HL-60/S4 (cell line): ENCODE results near the gene DLGAP1.

Experiments used
- in situ Hi-C: fragments of 300-500 bp; cut with MboI; formaldehyde crosslinking; loops from 2 replicates; pipeline ENCODE4 v1.14.3; 2022; ENCODE audit warnings: low sequenced_read_pairs

DLGAP1 gene

GRCh38 chr18:3760741-3761140, 694.4 kb downstream of the DLGAP1 start:
- in situ Hi-C loops = no loop called here

DNA sequence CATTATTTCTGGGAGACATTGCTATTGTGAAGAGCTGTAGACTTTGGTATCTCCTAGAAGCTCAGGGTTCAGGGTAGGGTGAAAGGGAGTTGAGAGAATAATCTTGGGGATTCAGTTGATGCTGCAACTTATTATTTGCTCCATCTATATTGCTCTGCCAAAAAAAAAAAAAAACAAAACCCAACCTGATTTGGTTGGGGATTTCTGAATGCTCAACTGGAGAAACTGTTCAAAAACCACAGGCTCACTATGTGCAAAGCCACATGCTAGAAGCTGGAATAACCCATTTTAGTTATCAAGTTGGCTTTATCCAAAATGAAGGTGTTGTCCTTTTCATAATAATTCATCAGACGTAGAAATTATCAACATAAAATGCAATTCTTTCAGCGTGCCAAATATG, 696.0 kb downstream of the DLGAP1 start:
- in situ Hi-C loops = no loop called here

- in situ Hi-C loops = no loop called here
Measured at GRCh38 chr18:3758531-3758930, 696.6 kb downstream of the DLGAP1 start.

DNA sequence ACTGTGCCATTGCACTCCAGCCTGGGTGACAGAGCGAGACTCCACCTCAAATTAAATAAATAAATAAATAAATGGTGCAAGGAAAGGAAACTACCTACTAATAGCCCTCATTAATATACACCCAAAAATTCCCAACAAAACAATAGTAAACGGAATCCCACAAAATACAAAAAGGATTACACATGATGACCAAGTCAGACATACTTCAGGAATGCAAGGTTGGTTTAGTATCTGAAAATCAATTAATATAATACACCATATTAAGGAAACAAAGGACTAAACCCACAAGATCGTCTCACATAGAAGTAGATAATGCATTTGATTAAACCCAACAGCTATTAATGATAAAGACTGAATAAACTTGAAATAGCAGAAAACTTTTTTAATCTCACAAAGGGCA, 697.7 kb downstream of the DLGAP1 start:
- in situ Hi-C loops = no loop called here

DNA sequence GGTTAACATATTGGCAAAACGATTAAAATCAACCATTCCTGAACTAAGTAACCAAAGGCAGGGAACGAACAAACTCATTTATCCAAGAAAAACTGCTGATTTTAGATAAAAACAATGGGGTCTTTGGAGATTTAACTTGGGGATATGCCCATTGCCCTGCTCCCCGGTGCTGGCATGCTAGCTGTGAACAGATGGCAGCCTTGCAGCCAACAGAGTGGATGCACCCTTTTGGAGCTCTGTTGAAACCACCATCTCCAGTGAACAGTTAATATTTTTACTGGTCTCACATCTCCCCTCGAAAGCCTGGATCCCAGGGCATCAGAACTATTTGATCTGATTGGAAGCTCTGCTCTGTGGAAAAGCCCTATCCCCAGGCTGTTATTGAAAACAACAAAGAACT, 702.0 kb downstream of the DLGAP1 start:
- in situ Hi-C loops = no loop called here

DNA sequence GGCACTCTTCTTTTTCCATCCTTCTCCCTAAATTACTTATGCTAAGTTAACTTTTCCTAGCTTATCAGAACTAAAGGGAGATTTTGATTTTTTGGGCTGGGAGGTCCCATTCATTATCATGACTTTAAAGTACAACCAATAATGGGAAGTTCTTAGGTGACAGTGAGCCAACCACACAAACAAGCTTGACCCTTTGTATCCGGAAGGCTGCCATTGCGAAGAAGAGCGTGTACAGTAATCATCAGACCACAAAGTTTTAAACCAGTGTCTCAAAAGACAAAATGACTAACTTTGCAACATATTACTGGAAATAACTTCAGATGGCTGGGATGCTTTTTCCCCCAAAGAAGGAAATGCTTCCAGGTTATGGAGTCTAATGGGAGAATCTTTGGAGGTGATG, 707.0 kb downstream of the DLGAP1 start:
- in situ Hi-C loops = no loop called here

DNA sequence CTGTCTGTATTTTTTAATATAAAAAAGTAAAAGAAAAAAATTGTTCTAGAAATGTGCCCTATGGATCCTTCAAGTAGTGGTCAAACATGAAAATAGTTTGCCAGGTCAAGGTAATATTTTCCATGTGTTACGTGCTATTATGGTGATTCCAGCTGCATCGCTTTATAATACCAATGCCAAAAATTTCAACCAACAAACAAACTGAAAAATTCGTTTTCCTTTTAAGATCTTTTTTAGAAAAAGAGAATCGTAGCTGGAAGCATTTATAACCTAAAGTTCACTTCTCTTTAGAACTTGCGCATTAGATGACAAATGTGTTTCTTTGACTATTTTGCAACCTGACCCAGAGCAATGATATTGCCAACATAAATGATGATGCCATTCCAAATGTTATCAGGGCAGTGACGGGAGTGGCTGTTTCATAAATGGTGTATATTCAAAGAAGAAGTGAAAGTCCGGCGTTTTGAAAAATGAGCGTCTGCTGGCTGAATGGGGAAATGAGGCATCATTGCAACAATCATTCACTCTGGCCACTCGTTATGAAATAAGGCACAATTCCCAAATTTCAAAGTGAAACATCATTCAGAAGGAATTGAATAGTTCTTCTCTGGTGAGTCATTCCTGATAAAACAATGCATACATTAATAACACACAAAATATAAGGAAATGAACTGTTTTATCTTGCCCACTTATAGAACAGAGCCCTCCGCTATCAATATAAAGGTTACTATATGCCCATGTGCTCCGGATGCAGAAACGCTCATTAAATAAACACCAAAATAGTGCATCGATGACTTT, 707.7 kb downstream of the DLGAP1 start:
- in situ Hi-C loops = no loop called here

- in situ Hi-C loops = no loop called here
Measured at GRCh38 chr18:3742541-3742940, 712.6 kb downstream of the DLGAP1 start.

DNA sequence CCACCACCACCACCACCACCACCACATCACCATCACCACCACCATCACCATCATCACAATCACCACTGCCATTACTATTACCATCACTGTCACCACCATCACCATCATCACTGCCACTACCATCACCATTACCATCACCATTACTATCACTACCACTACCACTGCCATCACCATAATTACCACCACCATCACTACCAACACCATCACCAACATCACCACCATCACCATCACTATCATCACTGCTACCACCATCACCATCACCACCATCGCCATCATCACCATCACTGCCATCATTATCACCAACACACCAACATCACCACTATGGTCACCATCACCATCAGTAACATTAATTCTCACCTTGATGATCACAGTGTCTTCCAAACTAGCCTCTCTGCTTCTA, 713.8 kb downstream of the DLGAP1 start:
- in situ Hi-C loops = no loop called here

GRCh38 chr18:3728704-3729437, 726.2 kb downstream of the DLGAP1 start:
- in situ Hi-C loops = no loop called here

DNA sequence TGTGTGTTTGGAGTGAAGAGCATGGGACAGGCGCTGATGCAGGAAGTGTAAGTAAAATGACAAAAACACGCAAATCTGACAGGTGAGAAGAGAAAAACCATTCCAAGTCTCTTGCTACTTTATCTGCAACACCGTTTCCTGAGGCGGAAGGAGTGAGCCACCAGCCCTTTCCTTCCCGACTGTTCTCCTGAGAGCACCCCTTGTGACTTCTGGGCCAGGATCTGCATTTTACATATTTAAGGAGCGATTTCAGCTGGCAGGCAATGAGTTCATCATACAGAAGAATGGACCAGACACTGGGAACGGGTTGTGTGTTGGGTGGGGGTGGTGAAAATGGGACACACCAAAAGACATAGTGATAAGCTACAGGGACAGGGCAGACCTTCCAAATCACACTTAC, 727.8 kb downstream of the DLGAP1 start:
- in situ Hi-C loops = no loop called here

- in situ Hi-C loops = no loop called here
Measured at GRCh38 chr18:3726238-3726951, 728.7 kb downstream of the DLGAP1 start.

DNA sequence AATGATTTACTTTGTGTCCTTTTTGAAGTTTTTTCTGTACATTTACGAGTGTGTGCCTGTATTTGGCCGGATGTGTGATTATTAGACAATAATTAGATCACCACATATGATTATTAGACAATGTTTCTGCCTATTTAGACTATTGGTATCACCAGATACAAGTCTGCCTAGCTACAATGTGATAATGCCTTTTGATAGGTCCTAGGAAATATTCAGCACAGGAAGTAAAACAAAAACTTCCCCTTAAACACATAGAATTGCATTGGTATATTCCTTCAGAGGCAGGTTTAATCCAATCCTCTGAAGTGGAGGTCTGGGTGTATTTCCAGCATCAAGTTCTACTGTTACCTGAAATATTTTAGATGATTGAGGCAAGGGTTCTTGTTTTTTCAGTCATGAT, 730.0 kb downstream of the DLGAP1 start:
- in situ Hi-C loops = no loop called here

- in situ Hi-C loops = no loop called here
Measured at GRCh38 chr18:3723554-3723953, 731.6 kb downstream of the DLGAP1 start.

DNA sequence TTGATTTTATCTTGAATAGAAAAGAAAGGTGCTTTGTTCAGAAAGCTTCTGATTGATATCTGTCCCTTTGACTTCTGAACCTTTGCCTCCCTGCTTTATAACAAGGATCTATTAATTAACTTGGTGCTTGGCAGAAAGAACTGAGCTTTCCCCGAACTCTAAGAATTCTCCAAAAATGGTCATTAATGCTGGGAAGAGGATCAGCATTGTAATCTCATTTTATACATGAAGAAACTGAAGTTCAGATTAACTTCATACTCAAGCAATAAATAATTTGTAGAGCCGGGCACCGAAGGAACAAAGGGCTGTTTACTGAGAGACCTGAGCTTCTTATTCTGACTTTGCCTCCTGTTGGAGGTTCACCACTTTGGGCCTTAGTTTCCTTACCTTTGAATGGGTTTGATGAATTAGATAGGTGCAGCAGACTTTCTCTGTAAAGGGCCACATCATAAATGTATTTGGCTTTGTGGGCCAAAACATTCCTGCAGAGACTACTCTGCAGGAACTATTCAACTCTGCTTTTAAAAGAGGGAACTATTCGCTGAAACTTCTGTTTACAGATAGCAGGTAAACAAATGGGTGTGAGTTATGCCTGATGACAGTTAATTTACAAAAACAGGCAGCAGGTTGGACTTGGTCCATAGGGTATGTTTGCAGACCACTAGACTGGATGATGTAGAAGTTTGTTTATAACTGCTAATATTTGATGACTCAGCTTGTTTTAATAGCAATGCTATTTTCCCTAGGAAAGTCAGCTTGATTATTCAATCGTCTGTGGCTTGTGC, 732.3 kb downstream of the DLGAP1 start:
- in situ Hi-C loops = no loop called here

DNA sequence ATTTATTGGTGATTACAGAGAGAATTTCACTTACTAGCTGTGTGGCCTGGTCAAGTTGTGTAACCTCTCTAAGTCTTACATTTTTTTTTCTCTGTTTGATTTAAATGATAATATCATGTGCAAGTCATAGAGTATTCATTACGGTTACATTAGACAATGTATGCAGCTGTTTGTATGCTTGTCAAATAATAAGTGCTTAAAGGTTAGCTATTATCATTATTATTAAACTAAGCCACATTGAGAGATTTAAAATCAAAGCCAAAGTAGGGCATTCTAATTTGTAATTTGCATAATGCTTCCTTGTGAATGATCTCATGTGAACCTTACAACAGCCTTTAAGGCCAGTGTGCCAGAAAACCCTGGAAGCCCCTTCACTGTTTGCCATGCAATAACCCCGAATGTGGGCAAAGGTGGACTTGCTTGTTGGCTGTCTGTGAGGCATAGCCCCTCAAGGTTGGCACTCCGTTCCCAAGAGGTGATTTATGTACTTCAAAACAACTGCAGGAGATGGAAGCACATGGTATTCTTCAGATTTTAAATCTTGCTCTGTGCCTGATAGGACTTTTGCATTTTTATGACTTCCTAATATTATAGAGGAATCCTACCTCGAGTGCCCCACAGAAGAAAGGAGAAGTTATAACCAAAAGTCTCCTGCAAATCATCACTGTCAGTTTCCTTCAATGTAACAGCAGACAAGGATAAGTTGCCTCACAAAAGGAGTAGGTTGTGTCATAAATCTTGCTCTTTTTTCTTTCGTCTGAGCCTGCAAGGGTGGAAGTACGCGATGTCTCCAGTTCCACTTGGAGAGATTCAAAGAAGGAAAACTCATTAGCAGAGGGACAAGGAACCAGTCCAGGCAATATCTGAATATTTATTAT, 733.1 kb downstream of the DLGAP1 start:
- in situ Hi-C loops = no loop called here

GRCh38 chr18:3720818-3721545, 734.1 kb downstream of the DLGAP1 start:
- in situ Hi-C loops = no loop called here

DNA sequence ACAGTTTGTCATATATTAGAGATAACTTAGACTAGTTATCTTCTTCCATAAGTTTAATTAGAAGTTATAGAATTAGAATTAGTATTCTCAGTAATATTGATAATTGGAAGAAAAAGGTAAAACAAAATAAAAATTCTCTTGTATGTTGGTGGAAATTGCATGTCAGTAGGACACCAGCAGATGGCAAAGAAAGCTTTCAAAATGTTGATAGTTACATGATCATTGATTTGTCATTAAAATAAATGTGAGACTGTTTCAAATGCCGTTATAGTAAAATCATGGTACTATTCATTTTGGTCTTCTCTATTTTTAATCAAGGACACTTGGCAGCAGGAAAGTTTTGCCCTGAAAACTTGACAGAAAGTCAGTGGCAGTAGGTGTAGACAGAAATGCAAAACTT, 734.9 kb downstream of the DLGAP1 start:
- in situ Hi-C loops = no loop called here

DNA sequence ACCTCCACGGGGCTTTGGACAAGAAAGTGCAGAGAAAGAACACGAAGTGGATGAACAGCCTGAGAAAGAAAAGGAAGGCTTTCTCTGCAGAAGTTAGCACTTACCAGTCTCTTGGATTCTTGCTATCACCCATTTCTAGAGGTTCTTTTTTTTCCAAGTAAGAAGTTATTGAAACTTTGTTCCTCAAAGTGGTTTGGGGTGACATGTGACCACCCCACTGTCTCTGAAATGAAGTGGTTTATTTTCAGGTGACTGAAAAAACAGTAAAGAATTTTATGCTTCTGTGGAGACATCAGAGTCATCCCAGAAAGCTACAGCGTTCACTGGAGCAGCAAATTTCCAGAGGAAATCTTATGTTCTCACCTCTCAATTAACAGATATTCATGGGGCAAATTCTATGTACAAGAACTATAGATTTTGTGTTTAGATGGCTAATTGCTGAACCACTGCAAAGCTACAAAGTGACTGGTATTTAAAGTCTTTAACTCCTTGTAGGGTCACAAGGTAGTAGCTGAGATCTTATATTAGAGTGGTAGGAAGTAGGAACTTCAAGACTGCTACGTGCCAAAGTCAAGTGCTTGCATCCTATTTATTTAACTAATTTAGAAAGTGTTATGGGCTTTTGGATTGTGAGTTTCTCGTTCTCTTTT, 737.6 kb downstream of the DLGAP1 start:
- in situ Hi-C loops = no loop called here
